Peyer's patch (tissue), 4 donors: ENCODE data around the gene TIAM1. TPM values are rescaled to one million over a fixed set of nuclear protein-coding genes. Genes with fewer than 3 reads are reported as not detected.

Experiments
- DNase-seq, 3 donors: peaks; one replicate each; pipeline ENCODE4 v3.0.0-alpha.2; 2017 to 2019
- H3K27ac ChIP-seq, 4 donors: fragments of 200-600 bp; sonication (generic); one replicate each; pipeline ENCODE4 v1.5.1; 2016 to 2019
- H3K27me3 ChIP-seq, 2 donors: fragments of 200-600 bp; sonication (generic); one replicate each; pipeline ENCODE4 v1.5.1; 2019
- H3K36me3 ChIP-seq, 3 donors: fragments of 200-600 bp; sonication (generic); one replicate each; pipeline ENCODE4 v1.5.1; 2016 to 2019
- H3K4me1 ChIP-seq, 4 donors: fragments of 200-600 bp; sonication (generic); one replicate each; pipeline ENCODE4 v1.5.1; 2016 to 2019
- H3K4me3 ChIP-seq, 4 donors: fragments of 200-600 bp; sonication (generic); 1 replicate in 3 of 4; 2 replicates in 1 of 4; pipeline ENCODE4 v1.5.1; 2016 to 2019; ENCODE audit warnings: mild to moderate bottlenecking in 1 of 4
- H3K9me3 ChIP-seq, 4 donors: fragments of 200-600 bp; sonication (generic); one replicate each; pipeline ENCODE4 v1.5.1; 2016 to 2019; ENCODE audit warnings: mild to moderate bottlenecking in 1 of 4
- CTCF ChIP-seq, 6 experiments: fragments of 450-650 bp in 4 of 6; fragments of 200-600 bp in 2 of 6; sonication (generic) in 1 of 6; IDR thresholded peaks; one replicate each; pipeline ENCODE4 v1.5.1; 2017 to 2019; ENCODE audit warnings: antibody characterized with exemption in 6 of 6, mild to moderate bottlenecking in 3 of 6, moderate library complexity in 1 of 6
- POLR2A ChIP-seq, 2 donors: fragments of 450-650 bp; IDR thresholded peaks; one replicate each; pipeline ENCODE4 v1.5.1; 2017; ENCODE audit warnings: antibody characterized with exemption in 2 of 2, mild to moderate bottlenecking in 2 of 2, moderate library complexity in 2 of 2
- total RNA-seq, 4 donors: library from RNA; depleted of rRNA; stranded (reverse); fragments of >200 nt; gene quantifications; one replicate each; pipeline ENCODE4 v1.1.0, GENCODE V29; 2016

TIAM1 gene
- total RNA-seq, 4 donors from 2014 or later, result 1.4 to 13.2 (median 2.9) TPM

- TF ChIP-seq CTCF (IDR thresholded peaks at IDR 0.05), result no peak
- TF ChIP-seq POLR2A (IDR thresholded peaks at IDR 0.05), result no peak
- Histone ChIP-seq H3K9me3 (no peaks in the 10 kb centered on the region), H3K4me3 (no peak overlapping the region), H3K27ac (no peak overlapping the region), H3K27me3 (no peaks in the 10 kb centered on the region), H3K4me1 (no peaks in the 10 kb centered on the region), H3K36me3 (no peaks in the 10 kb centered on the region)
- no peak for DNase-seq
Observed at GRCh38 chr21:31318971-31319370, 25.1 kb downstream of the TIAM1 start.

GRCh38 chr21:31317688-31318087 is 26.4 kb downstream of the TIAM1 start:
- H3K36me3 ChIP-seq, result no peaks in the 10 kb centered on the region
- DNase-seq, result no peak
- TF ChIP-seq CTCF (IDR thresholded peaks at IDR 0.05) (no peak), POLR2A (IDR thresholded peaks at IDR 0.05) (no peak)
- no peaks in the 10 kb centered on the region for H3K27me3 ChIP-seq
- H3K4me3 ChIP-seq, result no peak overlapping the region
- no peaks in the 10 kb centered on the region for H3K9me3 ChIP-seq
- H3K4me1 ChIP-seq, result no peaks in the 10 kb centered on the region
- no peak overlapping the region for H3K27ac ChIP-seq

- Histone ChIP-seq H3K36me3 (no peaks in the 10 kb centered on the region), H3K9me3 (no peaks in the 10 kb centered on the region), H3K4me3 (no peak overlapping the region), H3K27ac (no peak overlapping the region), H3K27me3 (no peaks in the 10 kb centered on the region), H3K4me1 (no peaks in the 10 kb centered on the region)
- DNase-seq, result no peak
- TF ChIP-seq POLR2A (IDR thresholded peaks at IDR 0.05) (no peak), CTCF (IDR thresholded peaks at IDR 0.05) (no peak)
Observed at GRCh38 chr21:31316488-31317169, 27.4 kb downstream of the TIAM1 start.

- Histone ChIP-seq H3K27me3 (no peaks in the 10 kb centered on the region), H3K36me3 (no peaks in the 10 kb centered on the region), H3K4me1 (no peaks in the 10 kb centered on the region), H3K4me3 (no peak overlapping the region), H3K27ac (no peak overlapping the region), H3K9me3 (no peaks in the 10 kb centered on the region)
- TF ChIP-seq POLR2A (IDR thresholded peaks at IDR 0.05) (no peak), CTCF (IDR thresholded peaks at IDR 0.05) (no peak)
- no peak for DNase-seq
Observed at GRCh38 chr21:31316072-31316471, 28.0 kb downstream of the TIAM1 start.

- Histone ChIP-seq H3K36me3 (no peaks in the 10 kb centered on the region), H3K4me1 (no peaks in the 10 kb centered on the region), H3K9me3 (no peaks in the 10 kb centered on the region), H3K4me3 (no peak overlapping the region), H3K27me3 (no peaks in the 10 kb centered on the region), H3K27ac (no peak overlapping the region)
- DNase-seq, result no peak
- TF ChIP-seq POLR2A (IDR thresholded peaks at IDR 0.05) (no peak), CTCF (IDR thresholded peaks at IDR 0.05) (no peak)
Observed at GRCh38 chr21:31310750-31311149, 33.3 kb downstream of the TIAM1 start.

GRCh38 chr21:31308584-31308983 is 35.5 kb downstream of the TIAM1 start:
- no peak for TF ChIP-seq POLR2A (IDR thresholded peaks at IDR 0.05)
- no peak for TF ChIP-seq CTCF (IDR thresholded peaks at IDR 0.05)
- no peaks in the 10 kb centered on the region for H3K9me3 ChIP-seq
- DNase-seq, result no peak
- H3K36me3 ChIP-seq, result no peaks in the 10 kb centered on the region
- no peaks in the 10 kb centered on the region for H3K27me3 ChIP-seq
- no peaks in the 10 kb centered on the region for H3K4me1 ChIP-seq
- no peak overlapping the region for H3K27ac ChIP-seq
- H3K4me3 ChIP-seq, result no peak overlapping the region
